Retinal pigment epithelial cell (primary cell): ENCODE results near the gene CERS5.

Source experiments
- DNase-seq: peaks from one replicate; pipeline ENCODE4 v3.0.0-alpha.2; 2010; ENCODE audit warnings: low read depth
- H3K4me3 ChIP-seq: 2 replicates; pipeline ENCODE4 v1.5.1; 2011; ENCODE audit warnings: mild to moderate bottlenecking, low read length, control low read depth, moderate library complexity
- CTCF ChIP-seq: conservative IDR thresholded peaks from 2 replicates; pipeline ENCODE4 v1.5.1; 2011; ENCODE audit warnings: low read depth, low read length, control low read depth, inconsistent platforms

Gene CERS5

GRCh38 chr12:50187084-50187900 is 20.1 kb upstream of the CERS5 start:
- peak; percentile 77 for DNase-seq
- no peak overlapping the region for H3K4me3 ChIP-seq
- no peak for TF ChIP-seq CTCF

GRCh38 chr12:50186681-50187080 is 19.5 kb upstream of the CERS5 start:
- no peak for DNase-seq
- no peak for TF ChIP-seq CTCF
- H3K4me3 ChIP-seq = no peak overlapping the region

GRCh38 chr12:50185970-50186663 is 18.9 kb upstream of the CERS5 start:
- DNase-seq = no peak
- TF ChIP-seq CTCF = no peak
- H3K4me3 ChIP-seq = no peak overlapping the region

- DNase-seq = no peak
- H3K4me3 ChIP-seq = no peak overlapping the region
- no peak for TF ChIP-seq CTCF
Measured at GRCh38 chr12:50185301-50185895, 18.2 kb upstream of the CERS5 start.

- no peak overlapping the region for H3K4me3 ChIP-seq
- TF ChIP-seq CTCF = no peak
Measured at GRCh38 chr12:50184261-50184660, 17.1 kb upstream of the CERS5 start.

GRCh38 chr12:50182461-50182860 is 15.3 kb upstream of the CERS5 start:
- no peak for DNase-seq
- TF ChIP-seq CTCF = peak; percentile 23

More at GRCh38 chr12:50184261-50184660, 17.1 kb upstream of the CERS5 start:
- no peak for DNase-seq

More at GRCh38 chr12:50182461-50182860, 15.3 kb upstream of the CERS5 start:
- H3K4me3 ChIP-seq = no peak overlapping the region
